HG03354 (cell line): Measurements from ENCODE around the gene TECR.
"Not testable (repeated sequence)": the region's sequence is repeated elsewhere in the genome, so short reads cannot be mapped to it uniquely, and the experiment has no call there.

Source experiments
- ATAC-seq: cut with Tn5 transposase; IDR thresholded peaks from one replicate; pipeline ENCODE4 v1.9.1; 2021; ENCODE audit warnings: mild to moderate bottlenecking; ENCODE audit not compliant: unreplicated experiment, poor library complexity, severe bottlenecking

The TECR gene

GRCh38 chr19:14529254-14530004, at the start of gene TECR:
TSS of gene TECR (plus strand) at chr19:14529594. CDS start at chr19:14529697, 103 bp downstream.
- peak; percentile 93 for ATAC-seq

DNA sequence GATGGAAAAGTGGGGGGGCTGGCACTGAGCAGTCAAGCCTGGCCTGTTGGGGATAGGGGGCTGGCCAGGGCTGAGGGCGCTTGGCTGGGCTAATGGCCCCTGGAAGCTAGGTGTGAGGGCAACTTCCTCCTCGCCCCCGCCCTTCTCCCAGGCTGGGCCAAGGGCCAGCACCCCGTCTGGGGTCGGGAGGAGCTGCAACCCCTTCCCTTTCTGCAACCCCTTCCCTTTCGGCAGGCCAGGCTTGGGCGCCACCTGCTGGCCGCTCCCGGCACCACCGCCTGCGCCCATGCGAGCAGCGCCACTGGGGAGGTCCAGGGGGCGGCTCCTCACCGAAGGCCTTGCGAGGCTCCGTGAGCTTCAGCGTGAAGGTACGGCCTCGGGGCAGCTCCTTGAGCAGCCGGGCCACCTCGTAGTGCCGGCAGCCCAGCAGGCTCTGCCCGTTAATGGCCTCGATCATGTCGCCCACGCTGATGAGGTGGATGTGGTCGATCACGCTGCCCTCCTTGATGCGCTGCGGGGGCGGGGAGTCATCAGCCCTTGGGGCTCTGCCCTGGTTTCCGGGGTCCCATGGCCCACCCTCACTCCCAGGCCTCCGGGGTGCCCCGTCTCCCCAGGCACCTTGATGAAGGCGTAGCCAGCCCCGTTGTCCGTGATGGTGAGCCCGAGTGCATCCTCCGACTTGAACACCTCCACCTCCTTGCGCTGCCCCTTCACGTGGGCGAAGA, 49.3 kb upstream of the TECR start:
- no peak for ATAC-seq

- no peak for ATAC-seq
Measured at GRCh38 chr19:14480700-14481079, 48.7 kb upstream of the TECR start.

DNA sequence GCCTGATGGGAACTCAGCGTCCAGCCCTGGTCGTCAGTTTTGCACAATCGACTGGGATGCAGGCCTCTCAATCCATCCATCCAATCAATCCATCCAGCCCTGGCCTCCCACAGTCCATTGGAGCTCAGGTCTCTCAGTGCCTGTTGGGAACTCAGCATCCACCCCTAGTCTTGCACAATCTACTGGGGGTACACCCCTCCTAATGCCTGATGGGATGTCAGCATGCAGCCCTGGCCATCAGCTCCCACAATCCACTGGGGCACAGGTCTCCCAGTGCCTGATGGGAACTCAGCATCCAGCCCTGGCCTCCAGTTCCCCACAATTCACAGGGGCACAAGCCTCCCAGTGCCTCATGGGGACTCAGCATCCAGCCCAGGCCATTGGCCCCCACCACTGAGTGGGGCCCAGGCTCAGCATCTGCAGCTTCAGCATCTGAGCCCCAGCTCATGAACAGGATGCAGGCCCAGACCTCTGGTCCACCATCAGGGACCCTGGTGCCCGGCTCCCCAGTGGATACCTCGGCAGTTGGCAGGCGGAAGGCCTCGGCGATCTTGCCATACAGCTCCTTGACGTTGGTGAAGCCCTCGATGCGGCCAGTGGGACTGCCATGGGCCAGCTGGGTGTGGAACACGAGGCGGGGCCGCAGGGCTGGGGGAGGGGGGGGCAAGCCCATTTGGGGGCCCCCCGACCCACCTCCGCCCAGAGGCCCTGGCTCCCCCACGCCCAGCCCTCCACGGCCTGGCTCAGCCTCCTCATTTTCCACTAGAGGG, 47.0 kb upstream of the TECR start:
- no peak for ATAC-seq

DNA sequence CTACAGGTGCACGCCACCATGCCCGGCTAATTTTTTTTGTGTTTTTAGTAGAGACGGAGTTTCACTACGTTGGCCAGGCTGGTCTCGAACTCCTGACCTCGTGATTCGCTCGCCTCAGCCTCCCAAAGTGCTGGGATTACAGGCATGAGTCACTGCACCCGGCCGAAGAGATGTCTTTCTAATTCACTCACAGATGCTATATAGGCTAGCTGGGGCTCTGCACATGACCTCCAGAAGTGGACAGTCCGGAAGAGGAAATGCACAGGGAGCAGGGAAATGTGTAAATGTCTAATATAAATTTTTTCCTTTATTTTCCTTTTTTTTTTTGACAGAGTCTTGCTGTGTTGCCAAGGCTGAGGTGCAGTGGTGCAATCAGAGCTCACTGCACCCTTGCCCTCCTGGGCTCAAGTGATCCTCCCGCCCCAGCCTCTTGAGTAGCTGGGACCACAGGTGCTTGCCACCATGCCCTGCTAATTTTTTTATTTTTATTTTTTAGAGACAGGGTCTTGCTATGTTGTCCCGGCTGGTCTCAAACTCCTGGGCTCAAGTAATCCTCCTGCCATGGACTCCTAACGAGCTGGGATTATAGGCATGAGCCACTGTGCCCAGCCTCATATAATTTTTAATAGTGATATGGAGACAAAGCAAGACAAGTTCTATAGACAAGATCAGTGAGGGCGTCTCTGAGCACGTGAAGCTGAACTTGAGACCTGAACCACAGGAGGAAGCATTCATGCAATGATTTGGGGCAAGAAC, 41.8 kb upstream of the TECR start:
- ATAC-seq, result no peak

GRCh38 chr19:14492756-14493337, 36.5 kb upstream of the TECR start:
- ATAC-seq, result no peak

- ATAC-seq, result no peak
Measured at GRCh38 chr19:14494411-14494810, 35.0 kb upstream of the TECR start.

- ATAC-seq, result no peak
Measured at GRCh38 chr19:14494910-14495671, 34.3 kb upstream of the TECR start.

DNA sequence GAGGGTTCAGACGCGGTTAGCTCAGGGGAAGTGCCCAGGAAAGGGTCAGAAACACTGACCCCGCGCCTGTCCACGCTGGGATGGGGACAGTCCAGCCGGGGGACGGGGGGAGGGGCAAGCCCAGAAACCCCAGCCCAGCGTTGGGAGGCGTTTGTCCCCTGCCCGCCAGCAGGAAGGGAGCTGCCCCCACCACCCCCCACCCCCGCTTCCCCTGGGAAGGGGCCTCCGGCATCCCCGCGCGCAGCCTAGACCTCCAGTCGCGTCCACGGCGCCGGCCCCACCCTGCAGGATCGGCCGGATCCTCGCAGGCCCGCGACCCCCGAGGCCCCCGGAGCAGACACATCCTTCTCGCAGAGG, 33.7 kb upstream of the TECR start:
- peak; percentile 18 for ATAC-seq

DNA sequence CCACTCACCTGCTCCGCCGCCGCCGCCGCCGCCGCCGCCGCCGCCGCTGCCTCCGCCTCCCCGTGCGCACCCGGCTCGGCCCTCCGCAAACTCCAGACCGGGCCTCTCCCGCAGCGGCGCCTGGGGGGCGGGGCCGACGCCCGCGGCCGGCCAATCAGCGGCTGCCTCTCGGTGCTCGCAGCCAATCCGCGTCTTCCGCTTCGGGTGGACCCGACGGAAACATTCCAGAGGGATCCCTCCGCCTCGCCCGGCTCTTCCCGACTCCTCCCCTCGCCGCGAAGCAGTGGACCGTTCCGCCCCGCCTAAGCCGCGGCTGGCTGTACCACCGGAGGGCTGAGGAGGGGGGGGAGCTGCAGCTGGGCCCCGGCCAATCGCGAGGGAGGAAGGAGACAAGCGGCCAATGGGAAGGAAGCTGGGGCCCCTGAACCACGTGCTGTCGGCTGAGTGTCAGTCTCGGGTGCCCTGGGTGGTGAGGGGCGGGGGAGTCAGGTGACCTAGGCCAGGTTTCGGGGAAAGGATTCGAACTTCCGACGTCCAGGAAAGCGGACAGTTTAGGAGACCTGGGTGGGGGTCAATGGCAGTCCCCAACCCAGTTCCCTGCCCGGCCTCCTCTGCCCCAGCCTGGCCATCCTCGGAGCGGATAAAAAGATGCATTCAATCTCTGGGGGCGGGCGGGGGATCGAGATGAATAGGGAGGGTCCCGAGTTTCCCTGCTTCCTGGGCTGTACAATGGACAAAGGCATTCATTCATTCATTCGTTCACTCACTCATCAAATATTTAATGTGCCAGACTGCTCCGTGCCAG, 33.2 kb upstream of the TECR start, which contains the start of gene GIPC1:
Gene GIPC1 (minus strand): TSS at position 99 of the 805 bp plus-strand sequence. CDS start 13,151 bp downstream, outside the sequence.
- peak; percentile 67 for ATAC-seq

DNA sequence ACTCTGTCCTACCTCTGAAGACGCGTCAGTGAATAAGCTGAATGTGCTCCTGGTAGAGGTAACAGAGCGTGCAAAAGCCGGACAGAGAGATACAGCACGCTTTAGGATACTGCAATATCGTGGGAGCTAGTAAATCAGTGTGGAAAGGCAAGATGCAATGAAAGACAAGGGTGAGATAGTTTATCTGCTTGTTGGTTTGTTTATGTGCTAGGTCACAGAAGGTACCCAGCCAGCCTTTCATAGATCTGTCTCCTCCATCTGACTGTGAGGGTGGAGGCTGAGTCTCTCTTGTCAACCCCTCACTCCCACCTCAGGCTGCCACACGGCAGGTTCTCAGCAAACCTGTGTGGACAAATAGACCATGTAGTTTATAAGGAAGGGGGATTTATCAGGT, 32.6 kb upstream of the TECR start:
- no peak for ATAC-seq

DNA sequence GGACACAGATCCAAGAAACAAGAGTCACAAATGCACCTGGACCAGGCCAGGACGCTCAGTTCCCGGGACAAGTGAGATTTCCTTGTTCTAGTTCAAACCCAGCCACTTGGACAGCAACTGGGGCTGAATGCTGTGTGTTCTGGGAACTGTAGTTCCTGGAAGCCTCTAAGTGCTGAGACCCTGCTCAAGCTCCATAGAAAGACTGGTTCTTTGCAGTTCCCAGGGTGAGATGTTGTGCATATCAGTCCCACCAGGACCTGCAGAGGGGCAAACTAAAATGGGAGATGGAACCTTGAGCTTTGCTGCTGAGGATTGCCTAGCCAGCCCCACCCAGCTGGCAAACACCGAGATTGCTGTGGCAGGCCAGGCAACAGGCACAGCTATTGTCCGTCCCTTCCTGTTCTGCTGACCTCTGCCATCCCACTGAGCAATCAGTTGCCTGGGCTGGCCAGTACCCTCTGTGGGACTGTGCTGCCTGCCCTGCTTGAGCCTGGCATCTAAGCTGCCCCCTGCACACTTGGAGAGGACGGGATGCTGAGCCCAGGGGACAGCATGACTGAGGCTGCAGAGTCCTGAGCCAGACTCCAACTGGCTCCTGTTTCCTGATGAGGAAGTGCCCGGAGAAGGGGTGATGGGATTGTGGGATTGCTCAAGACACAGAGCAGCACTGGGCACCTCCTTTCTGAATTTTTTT, 32.0 kb upstream of the TECR start:
- no peak for ATAC-seq

DNA sequence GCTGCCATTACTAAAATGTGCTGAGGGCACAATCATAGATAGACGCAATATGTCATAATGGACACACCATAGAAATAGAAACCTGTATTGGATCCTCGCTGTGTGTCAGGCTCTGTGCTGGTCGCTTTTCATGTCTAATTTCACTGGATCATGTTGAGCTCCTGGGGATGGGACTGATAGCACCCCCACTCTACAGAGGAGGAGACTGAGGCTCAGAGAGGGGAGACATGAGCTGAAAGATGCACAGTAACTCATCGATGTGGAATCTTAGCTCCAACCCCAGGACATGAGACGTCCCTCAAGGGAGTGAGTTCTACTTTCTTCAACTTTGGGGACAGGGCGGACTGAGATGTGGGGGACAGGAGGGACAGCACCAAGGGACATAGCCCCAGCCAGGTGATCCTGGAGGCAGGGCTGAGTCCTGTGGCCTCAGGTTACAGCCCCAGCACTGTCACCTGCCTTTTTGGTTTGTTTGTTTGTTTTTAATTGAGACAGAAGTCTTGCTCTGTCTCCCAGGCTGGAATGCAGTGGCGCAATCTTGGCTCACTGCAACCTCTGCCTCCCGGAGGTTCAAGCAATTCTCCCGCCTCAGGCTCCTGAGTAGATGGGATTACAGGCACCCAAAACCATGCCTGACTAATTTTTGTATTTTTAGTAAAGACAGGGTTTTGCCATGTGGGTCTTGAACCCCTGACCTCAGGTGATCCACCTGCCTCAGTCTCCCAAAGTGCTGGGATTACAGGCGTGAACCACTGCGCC, 26.9 kb upstream of the TECR start:
- ATAC-seq, result no peak

GRCh38 chr19:14503285-14503684, 26.1 kb upstream of the TECR start:
- no peak for ATAC-seq

GRCh38 chr19:14504575-14504974, 24.8 kb upstream of the TECR start:
- ATAC-seq, result not testable (repeated sequence)

DNA sequence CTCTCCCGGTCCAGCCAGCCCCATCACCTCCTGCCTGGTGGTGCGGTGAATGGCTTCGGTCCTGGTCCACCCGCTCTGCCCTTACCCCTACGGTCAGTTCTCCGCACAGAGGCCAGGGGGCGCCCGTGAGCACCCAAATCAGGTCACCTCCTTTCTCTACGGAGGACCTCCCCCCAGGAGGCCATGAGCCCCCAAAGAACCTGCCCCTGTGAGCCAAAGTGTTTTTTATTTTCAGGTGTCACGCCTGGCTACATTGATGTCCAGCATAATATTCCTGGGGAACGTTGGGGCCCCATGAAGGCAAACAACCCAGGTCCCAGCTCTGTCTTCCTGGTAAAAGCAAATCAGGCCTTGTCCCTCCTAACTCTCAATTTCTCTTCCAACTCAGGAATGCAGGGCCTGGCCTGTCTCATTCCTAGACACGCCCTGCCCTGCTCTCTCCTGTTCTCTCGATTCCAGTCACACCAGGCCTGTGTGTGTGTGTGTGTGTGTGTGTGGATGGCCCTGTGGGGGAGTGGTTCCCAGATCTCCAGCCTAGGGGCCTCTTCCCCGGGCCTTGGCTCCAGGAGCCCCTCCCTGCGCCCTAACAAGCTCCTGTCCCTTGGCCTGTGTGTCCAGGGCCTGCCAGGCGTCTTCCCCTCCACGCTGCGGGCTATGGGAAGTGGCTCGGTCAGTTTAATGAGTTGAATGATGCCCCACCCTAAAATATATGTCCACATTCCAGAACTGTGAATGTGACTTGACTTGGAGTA, 23.7 kb upstream of the TECR start:
- ATAC-seq, result no peak
